HEK293 (cell line): ENCODE measurements around the gene PAM.

Experiments used
- CTCF ChIA-PET: fragments of 350-600 bp; formaldehyde crosslinking; extraction: SDS; loops from one replicate; lab custom pipeline; 2021; ENCODE audit warnings: antibody characterized with exemption; lab: Yijun Ruan, JAX
- POLR2A ChIA-PET: fragments of 300-600 bp; formaldehyde crosslinking; extraction: SDS; loops from one replicate; lab custom pipeline; 2020; ENCODE audit warnings: antibody characterized with exemption, inconsistent platforms; lab: Yijun Ruan, JAX
- H3K27ac ChIP-seq: fragments of 200-500 bp; sonication (Bioruptor generic); 2 replicates; pipeline ENCODE4 v1.5.1; 2014; ENCODE audit warnings: low read depth, low read length, control low read depth, inconsistent platforms; ENCODE audit errors: extremely low read depth
- H3K36me3 ChIP-seq, 2 experiments: fragments of 200-500 bp in 1 of 2; sonication (Bioruptor generic) in 1 of 2; 1 replicate in 1 of 2; 2 replicates in 1 of 2; pipeline ENCODE4 v1.5.1; 2014 to 2017; ENCODE audit warnings: inconsistent platforms in 2 of 2, low read length in 2 of 2; ENCODE audit not compliant: control insufficient read depth in 2 of 2, insufficient read depth in 1 of 2
- H3K4me1 ChIP-seq: fragments of 200-500 bp; sonication (Bioruptor generic); 2 replicates; pipeline ENCODE4 v1.5.1; 2014; ENCODE audit warnings: mild to moderate bottlenecking, low read length, inconsistent platforms; ENCODE audit not compliant: control insufficient read depth, insufficient read depth
- H3K4me3 ChIP-seq: 2 replicates; pipeline ENCODE4 v1.5.1; 2011; ENCODE audit warnings: low read depth, mild to moderate bottlenecking, control low read depth, low read length, moderate library complexity
- H3K9me3 ChIP-seq: fragments of 200-500 bp; sonication (Bioruptor generic); 2 replicates; pipeline ENCODE4 v1.5.1; 2014; ENCODE audit warnings: low read depth, low read length, inconsistent platforms; ENCODE audit not compliant: control insufficient read depth, insufficient read depth
- BCL6B ChIP-seq: fragments of 450-650 bp; formaldehyde crosslinking; IDR thresholded peaks from 2 replicates; pipeline ENCODE4 v1.5.1; 2017; ENCODE audit warnings: missing biosample characterization, missing genetic modification characterization
- GLI2 ChIP-seq: fragments of 450-650 bp; formaldehyde crosslinking; IDR thresholded peaks from 2 replicates; pipeline ENCODE4; 2017; ENCODE audit warnings: missing biosample characterization, missing genetic modification characterization, low read depth, borderline replicate concordance
- OSR2 ChIP-seq: fragments of 450-650 bp; formaldehyde crosslinking; IDR thresholded peaks from 2 replicates; pipeline ENCODE4 v1.5.1; 2016; ENCODE audit warnings: missing biosample characterization, missing genetic modification characterization
- WT1 ChIP-seq: fragments of 450-650 bp; formaldehyde crosslinking; IDR thresholded peaks from 2 replicates; pipeline ENCODE4 v1.5.1; 2016; ENCODE audit warnings: missing biosample characterization, missing genetic modification characterization
- ZNF175 ChIP-seq: fragments of 450-650 bp; formaldehyde crosslinking; IDR thresholded peaks from 2 replicates; pipeline ENCODE4 v1.5.1; 2016; ENCODE audit warnings: missing biosample characterization, missing genetic modification characterization
- ZNF335 ChIP-seq: fragments of 450-650 bp; formaldehyde crosslinking; conservative IDR thresholded peaks from 2 replicates; pipeline ENCODE4 v1.5.1; 2016; ENCODE audit warnings: missing biosample characterization, missing genetic modification characterization
- ZNF362 ChIP-seq: fragments of 450-650 bp; formaldehyde crosslinking; IDR thresholded peaks from 2 replicates; pipeline ENCODE4 v1.5.1; 2016; ENCODE audit warnings: missing biosample characterization, missing genetic modification characterization
- ZNF366 ChIP-seq: fragments of 450-650 bp; formaldehyde crosslinking; conservative IDR thresholded peaks from 2 replicates; pipeline ENCODE4 v1.5.1; 2016; ENCODE audit warnings: missing biosample characterization, missing genetic modification characterization
- ZNF513 ChIP-seq: fragments of 450-650 bp; IDR thresholded peaks from 2 replicates; pipeline ENCODE4 v1.5.1; 2018; ENCODE audit warnings: missing biosample characterization, missing genetic modification characterization
- ZNF518A ChIP-seq: fragments of 450-650 bp; formaldehyde crosslinking; conservative IDR thresholded peaks from 2 replicates; pipeline ENCODE4 v1.5.1; 2016; ENCODE audit warnings: low read depth, missing biosample characterization, missing genetic modification characterization
- ZNF629 ChIP-seq: fragments of 450-650 bp; formaldehyde crosslinking; IDR thresholded peaks from 2 replicates; pipeline ENCODE4 v1.5.1; 2017; ENCODE audit warnings: missing biosample characterization, missing genetic modification characterization
- ZNF677 ChIP-seq: fragments of 450-650 bp; IDR thresholded peaks from 2 replicates; pipeline ENCODE4 v1.5.0; 2018; ENCODE audit warnings: missing biosample characterization, mild to moderate bottlenecking, missing genetic modification characterization, moderate library complexity

PAM gene

GRCh38 chr5:102800427-102800826 lies 45.3 kb downstream of the PAM start (continued):
- TF ChIP-seq ZNF518A (tag by site-specific recombination) (no peak), ZNF175 (tag by site-specific recombination) (no peak)

GRCh38 chr5:102801371-102801770 lies 46.3 kb downstream of the PAM start:
- H3K27ac ChIP-seq: no peak overlapping the region
- H3K36me3 ChIP-seq: no peaks in the 10 kb centered on the region
- H3K4me3 ChIP-seq: no peak overlapping the region
- no peaks in the 10 kb centered on the region for H3K9me3 ChIP-seq
- TF ChIP-seq ZNF629 (no peak), GLI2 (tag by site-specific recombination) (no peak), BCL6B (tag by site-specific recombination) (no peak), ZNF335 (tag by site-specific recombination) (no peak), ZNF513 (tag by site-specific recombination) (no peak), OSR2 (tag by site-specific recombination) (no peak), ZNF362 (no peak), ZNF677 (tag by site-specific recombination) (no peak)
- H3K4me1 ChIP-seq: peaks cover 17% of the 10 kb centered on the region
- CTCF ChIA-PET: interaction anchor here (0.5 to 1.2 kb wide), 3 partner anchors 20 to 38 kb away, joined by 3 to 4 read pairs (median 4); no protein-coding TSS in a partner anchor
- POLR2A ChIA-PET: no interaction called here

- no peaks in the 10 kb centered on the region for H3K9me3 ChIP-seq
- no peak overlapping the region for H3K4me3 ChIP-seq
- ChIA-PET POLR2A (no interaction called here), CTCF (interaction anchor here (0.7 kb wide), 1 partner anchor 352 kb away, joined by 3 read pairs; no protein-coding TSS in a partner anchor)
- no peak overlapping the region for H3K27ac ChIP-seq
- H3K36me3 ChIP-seq: no peaks in the 10 kb centered on the region
- peaks cover 17% of the 10 kb centered on the region for H3K4me1 ChIP-seq
- TF ChIP-seq WT1: no peak
- TF ChIP-seq ZNF366 (tag by site-specific recombination): peak; percentile 70
These were observed 47.8 kb downstream of the PAM start for GRCh38 chr5:102802708-102803458.
